NCI-H2171 (cell line): ENCODE measurements around the gene GPC2.

Source experiments
- DNase-seq: peaks from one replicate; lab custom pipeline; 2025; lab: John Stamatoyannopoulos, UW

The GPC2 gene

GRCh38 chr7:100120733-100121036, 56.5 kb downstream of the GPC2 start:
- no peak for DNase-seq

- peak; percentile 64 for DNase-seq
These were observed 57.0 kb downstream of the GPC2 start for GRCh38 chr7:100119970-100120732.
